CD4-positive, alpha-beta T cell treated with Interleukin-15 for 4 hours (primary cell): ENCODE data around the gene TPRX1.
"Not testable (repeated sequence)": the region's sequence is repeated elsewhere in the genome, so short reads cannot be mapped to it uniquely, and the experiment has no call there.

Experiments used
- DNase-seq: peaks from one replicate; pipeline ENCODE4 v3.0.0-alpha.2; 2020; ENCODE audit warnings: low spot score

The TPRX1 gene

GRCh38 chr19:47802521-47803043 is 1.8 kb downstream of the TPRX1 start:
- no peak for DNase-seq

GRCh38 chr19:47801270-47801669 is 3.1 kb downstream of the TPRX1 start:
- no peak for DNase-seq

- no peak for DNase-seq
These were observed 5.5 kb downstream of the TPRX1 start for GRCh38 chr19:47798904-47799266.

GRCh38 chr19:47797996-47798903 is 6.1 kb downstream of the TPRX1 start:
- no peak for DNase-seq

GRCh38 chr19:47796785-47797184 is 7.6 kb downstream of the TPRX1 start:
- no peak for DNase-seq

GRCh38 chr19:47794526-47794925 is 9.8 kb downstream of the TPRX1 start:
- DNase-seq: no peak

- no peak for DNase-seq
These were observed 11.7 kb downstream of the TPRX1 start for GRCh38 chr19:47792616-47793015.

- peak; percentile 76 for DNase-seq
These were observed 13.9 kb downstream of the TPRX1 start for GRCh38 chr19:47790398-47790814.

GRCh38 chr19:47789811-47790210 is 14.5 kb downstream of the TPRX1 start:
- not testable (repeated sequence) for DNase-seq

- not testable (repeated sequence) for DNase-seq
These were observed 17.0 kb downstream of the TPRX1 start for GRCh38 chr19:47787307-47787706.

GRCh38 chr19:47786566-47786965 is 17.8 kb downstream of the TPRX1 start:
- DNase-seq: no peak

- no peak for DNase-seq
These were observed 22.6 kb downstream of the TPRX1 start for GRCh38 chr19:47781590-47782262.

GRCh38 chr19:47780215-47780551 is 24.2 kb downstream of the TPRX1 start:
- no peak for DNase-seq

- no peak for DNase-seq
These were observed 24.7 kb downstream of the TPRX1 start for GRCh38 chr19:47779524-47780214.

- DNase-seq: peak; percentile 8
These were observed 25.4 kb downstream of the TPRX1 start for GRCh38 chr19:47778954-47779351.

GRCh38 chr19:47778049-47778953 is 26.1 kb downstream of the TPRX1 start, which contains the start of gene SELENOW:
SELENOW (plus strand) TSS chr19:47778703; CDS start chr19:47778786, 83 bp downstream.
- peak; percentile 79 for DNase-seq

- DNase-seq: not testable (repeated sequence)
These were observed 26.9 kb downstream of the TPRX1 start for GRCh38 chr19:47777245-47778048.

- no peak for DNase-seq
These were observed 27.8 kb downstream of the TPRX1 start for GRCh38 chr19:47776568-47776967.

- not testable (repeated sequence) for DNase-seq
These were observed 33.1 kb downstream of the TPRX1 start for GRCh38 chr19:47771291-47771690.

GRCh38 chr19:47769534-47769933 is 34.8 kb downstream of the TPRX1 start:
- DNase-seq: no peak

- DNase-seq: no peak
These were observed 35.7 kb downstream of the TPRX1 start for GRCh38 chr19:47768604-47769003.
